ENCODE data around the gene CCNY. TPM values are rescaled to one million over a fixed set of nuclear protein-coding genes. Genes with fewer than 3 reads are reported as not detected.

Gene CCNY
- total RNA-seq, 1 donor from 2014 or later, result 27.2 TPM

- no peak overlapping the region for H3K4me3 ChIP-seq (ENCODE audit: low read depth, low read length)
- no peak for DNase-seq (ENCODE audit: low read depth)
- TF ChIP-seq CTCF (conservative IDR thresholded peaks at IDR 0.05; ENCODE audit: low read depth, low read length), result no peak
These were observed 157.1 kb downstream of the CCNY start for GRCh38 chr10:35493196-35494118.

DNA sequence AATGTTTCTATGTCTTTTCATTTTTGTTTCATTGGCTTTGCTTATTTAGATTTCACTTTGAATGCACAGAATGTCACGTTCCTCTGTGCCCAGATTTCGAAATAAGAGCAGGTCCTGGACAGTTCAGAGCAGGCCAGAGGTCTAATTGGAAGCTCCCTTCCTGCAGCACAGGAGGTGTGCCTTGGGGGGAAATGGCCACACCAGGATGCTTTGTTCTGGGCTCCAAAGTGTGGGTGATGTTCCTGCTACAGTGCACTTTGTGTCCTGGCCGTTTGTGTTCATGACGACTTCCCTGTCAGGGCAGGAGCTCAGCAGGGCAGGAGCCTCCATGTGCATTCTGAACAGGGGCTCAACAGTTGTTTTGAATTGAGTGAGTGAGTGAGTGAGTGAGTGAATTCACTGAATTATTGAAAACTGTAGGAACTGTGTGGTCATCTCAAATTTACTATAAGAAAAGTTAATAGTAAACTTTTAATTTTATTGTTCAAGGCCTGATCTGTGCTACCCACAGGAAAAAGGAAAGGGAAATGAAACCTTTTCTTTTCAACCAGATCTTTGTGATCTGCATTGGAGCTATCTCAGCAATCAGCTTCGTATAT is 159.3 kb downstream of the CCNY start:
- no peak overlapping the region for H3K4me3 ChIP-seq (ENCODE audit: low read depth, low read length)
- no peak for DNase-seq (ENCODE audit: low read depth)
- TF ChIP-seq CTCF (conservative IDR thresholded peaks at IDR 0.05; ENCODE audit: low read depth, low read length), result no peak

- H3K4me3 ChIP-seq (ENCODE audit: low read depth, low read length), result no peak overlapping the region
- no peak for TF ChIP-seq CTCF (conservative IDR thresholded peaks at IDR 0.05; ENCODE audit: low read depth, low read length)
- no peak for DNase-seq (ENCODE audit: low read depth)
These were observed 161.6 kb downstream of the CCNY start for GRCh38 chr10:35497909-35498308.

DNA sequence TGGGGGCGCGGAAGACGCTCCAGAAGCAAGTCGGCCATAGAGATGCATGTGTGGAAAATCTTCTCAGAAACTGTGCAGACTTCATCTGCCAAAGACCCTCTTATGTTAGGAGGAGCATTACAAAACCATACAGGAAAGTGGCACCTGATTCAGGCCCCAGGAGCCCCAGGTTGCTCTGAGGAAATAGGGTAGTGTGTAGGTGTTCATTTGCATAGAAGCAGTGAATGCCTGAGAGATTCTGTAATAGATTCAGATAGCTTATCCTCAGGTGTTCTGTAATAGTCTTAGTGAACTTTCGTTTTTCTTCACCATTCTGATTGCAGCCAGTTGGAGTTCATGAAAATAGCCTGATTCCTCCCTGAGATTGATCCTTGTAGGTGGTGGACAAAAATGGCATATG is 162.4 kb downstream of the CCNY start:
- TF ChIP-seq CTCF (conservative IDR thresholded peaks at IDR 0.05; ENCODE audit: low read depth, low read length), result no peak
- DNase-seq (ENCODE audit: low read depth), result no peak
- no peak overlapping the region for H3K4me3 ChIP-seq (ENCODE audit: low read depth, low read length)

DNA sequence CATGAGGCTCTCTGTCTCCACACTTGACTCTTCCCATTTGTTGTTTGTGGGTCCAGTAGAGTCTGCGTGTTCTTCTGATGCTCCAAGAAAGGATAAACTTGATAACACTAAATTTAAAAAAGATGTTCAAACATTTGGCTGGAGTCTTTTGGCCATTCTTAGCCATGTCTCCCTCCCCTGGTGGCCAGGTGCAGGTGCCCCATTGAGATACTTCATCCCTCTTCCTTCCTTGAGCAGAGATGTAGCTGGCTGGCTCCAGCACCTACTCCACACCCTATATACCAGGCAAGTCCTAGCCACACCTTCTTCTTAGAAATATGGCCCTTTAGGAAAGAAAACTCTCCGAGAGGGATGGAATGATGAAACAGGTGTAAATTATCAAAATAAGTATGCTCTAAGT is 165.6 kb downstream of the CCNY start:
- no peak overlapping the region for H3K4me3 ChIP-seq (ENCODE audit: low read depth, low read length)
- TF ChIP-seq CTCF (conservative IDR thresholded peaks at IDR 0.05; ENCODE audit: low read depth, low read length), result peak; percentile 46

GRCh38 chr10:35502692-35503091 is 166.4 kb downstream of the CCNY start:
- no peak overlapping the region for H3K4me3 ChIP-seq (ENCODE audit: low read depth, low read length)
- no peak for DNase-seq (ENCODE audit: low read depth)
- TF ChIP-seq CTCF (conservative IDR thresholded peaks at IDR 0.05; ENCODE audit: low read depth, low read length), result no peak

More for the DNA sequence above, 165.6 kb downstream of the CCNY start:
- DNase-seq (ENCODE audit: low read depth), result no peak

Measured in epithelial cell of proximal tubule (primary cell).